Smooth muscle cell of the brain vasculature (primary cell): ENCODE results near the gene PODXL.

Source experiments
- DNase-seq: peaks from one replicate; pipeline ENCODE4 v3.0.0-alpha.2; 2012; ENCODE audit warnings: low read depth, low spot score

PODXL gene

DNA sequence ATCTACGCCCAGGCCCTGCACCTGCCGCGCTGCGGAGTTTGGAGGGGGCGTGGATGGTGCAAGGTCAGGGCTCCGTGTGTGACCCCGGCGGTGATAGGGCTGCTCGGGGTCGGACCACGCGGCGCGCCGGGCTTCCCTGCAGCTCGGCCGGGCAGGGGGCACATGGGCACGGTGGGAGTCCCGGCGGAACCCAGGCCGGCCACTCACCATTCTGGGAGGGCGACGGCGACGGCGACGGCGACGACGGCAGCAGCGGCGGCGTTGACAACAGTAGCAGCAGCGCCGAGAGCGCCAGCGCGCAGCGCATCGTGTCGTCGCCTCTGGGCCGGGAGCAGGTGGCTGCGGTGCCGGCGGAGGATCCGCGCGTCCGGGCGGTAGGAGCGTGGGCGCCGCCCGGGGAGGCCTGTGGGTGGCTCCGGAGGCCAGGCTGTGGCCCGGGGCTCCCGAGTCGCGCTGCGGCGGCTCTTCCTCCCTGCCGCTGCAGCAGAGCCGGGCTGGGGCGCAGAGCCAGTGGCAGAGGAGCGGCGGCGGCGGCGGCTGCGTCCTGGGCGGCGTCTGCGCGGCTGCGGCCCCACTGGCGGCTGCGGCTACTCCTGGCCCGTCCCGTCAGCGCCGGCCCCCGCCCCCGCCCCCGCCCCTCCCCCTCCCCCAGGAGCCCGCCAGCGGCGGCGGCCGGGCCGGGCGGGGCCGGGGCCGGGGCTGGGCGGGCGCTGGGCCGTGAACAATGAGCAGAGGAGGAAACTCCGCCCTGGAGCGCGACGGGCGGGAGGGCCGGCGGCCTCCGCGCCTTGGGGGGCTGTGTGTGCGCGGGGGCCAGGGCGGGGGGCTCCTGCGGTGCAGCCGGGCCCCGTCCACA is at the start of gene PODXL:
PODXL (minus strand) TSS at position 576 of the 856 bp plus-strand sequence; CDS start at position 307, 269 bp downstream.
- DNase-seq: no peak

DNA sequence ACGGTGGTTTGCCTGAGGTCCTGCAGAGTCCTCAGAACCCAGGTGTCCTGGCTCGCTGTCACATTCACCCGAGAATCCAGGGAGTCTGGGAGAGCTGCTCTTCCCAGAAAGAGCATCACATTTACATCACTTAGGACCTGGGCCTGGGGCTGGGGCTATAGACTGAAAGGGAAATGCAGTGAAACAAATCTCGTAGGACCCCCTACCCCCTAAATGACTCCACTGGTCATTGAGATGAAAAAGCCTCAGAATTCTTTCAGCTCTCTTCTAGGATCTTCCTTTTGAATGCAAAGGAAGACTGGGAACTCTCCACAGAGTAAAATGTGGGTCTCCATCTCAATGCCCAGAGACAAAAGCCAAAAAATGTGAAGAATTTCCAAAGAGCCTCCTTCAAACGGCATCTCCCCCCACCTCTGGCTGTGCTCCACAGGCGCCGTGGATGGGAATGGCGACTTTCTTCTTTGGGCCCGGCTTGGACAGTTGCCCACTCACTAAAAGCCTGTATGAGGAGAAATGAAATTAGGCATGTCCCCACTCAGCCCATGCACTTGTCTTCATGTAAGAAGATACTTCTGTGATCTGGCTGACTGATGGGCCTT is 49.0 kb upstream of the PODXL start:
- no peak for DNase-seq

DNA sequence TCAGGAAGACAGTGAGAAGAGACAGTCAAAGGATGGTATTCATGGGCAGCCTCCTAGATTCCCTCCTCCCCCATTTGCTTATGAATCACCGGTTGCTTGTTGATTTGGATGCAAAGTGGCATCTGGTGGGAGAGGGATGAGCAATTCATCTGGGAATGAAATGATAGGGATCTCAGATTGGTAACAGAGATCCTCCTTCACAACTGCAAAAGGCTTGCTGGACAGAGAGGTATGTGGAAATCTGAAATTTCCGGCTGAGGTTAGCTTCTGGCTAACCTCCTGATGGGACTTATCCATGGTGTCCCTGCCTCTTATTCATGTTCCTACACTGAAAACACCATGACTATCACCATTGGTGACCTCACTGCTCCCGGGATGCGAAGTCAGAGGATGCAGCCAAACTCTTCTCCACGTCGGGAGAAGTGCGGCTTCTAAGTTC is 48.4 kb upstream of the PODXL start:
- DNase-seq: no peak

DNA sequence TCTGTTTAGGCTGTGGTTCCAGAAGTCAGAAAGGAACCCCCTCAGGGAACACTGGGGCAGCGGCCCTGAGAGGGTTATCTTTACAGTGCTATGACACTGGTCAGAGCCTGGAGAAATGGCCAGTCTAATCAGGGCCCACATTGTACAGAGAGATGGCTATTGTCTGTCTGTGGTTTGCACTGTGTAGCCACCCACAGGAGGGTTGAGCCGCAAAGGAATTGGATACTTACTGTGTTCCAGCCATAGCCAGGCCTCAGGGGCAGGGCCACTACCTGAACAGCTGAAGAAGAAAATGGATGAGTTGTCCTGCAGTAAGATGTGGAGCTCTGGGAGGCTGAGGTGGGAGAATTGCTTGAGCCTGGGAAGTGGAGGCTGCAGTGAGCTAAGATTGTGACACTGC is 47.5 kb upstream of the PODXL start:
- no peak for DNase-seq

GRCh38 chr7:131602994-131603372 is 46.6 kb upstream of the PODXL start:
- DNase-seq: no peak

DNA sequence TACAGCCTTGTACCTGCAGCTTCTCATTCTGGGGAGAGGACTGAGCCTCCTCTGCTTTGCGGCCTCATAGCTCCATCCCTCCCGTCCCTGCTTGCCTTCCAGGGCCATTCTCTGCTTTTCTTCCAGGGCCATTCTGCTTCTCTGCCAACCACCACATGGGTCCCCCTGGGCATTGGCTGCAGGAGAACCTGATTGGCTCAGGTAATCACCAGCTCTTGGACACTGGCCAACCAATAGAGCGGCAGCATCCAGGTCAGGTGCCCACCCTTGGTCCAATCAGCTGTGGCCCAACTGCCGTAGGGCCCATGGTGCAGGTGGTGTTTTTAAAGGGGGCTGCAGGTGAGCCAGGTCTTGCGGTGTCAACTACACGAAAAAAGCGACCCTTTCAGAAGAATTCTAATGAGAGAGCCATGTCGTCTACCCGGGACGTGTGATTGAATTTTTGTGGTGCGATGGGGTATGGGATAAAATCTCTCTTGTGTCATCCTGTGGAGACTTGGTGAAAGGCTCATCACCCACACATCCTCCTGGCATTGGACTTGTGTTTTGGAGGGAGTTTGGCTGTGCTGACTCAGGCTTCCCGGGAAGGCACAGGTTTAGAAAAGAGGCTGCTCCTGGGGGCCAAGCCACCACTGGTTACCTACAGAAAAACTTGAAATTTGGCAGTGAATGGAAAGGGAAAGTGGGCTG is 46.0 kb upstream of the PODXL start:
- no peak for DNase-seq

GRCh38 chr7:131600085-131600881 is 43.9 kb upstream of the PODXL start:
- no peak for DNase-seq

- no peak for DNase-seq
Measured at GRCh38 chr7:131596785-131597184, 40.4 kb upstream of the PODXL start.

DNA sequence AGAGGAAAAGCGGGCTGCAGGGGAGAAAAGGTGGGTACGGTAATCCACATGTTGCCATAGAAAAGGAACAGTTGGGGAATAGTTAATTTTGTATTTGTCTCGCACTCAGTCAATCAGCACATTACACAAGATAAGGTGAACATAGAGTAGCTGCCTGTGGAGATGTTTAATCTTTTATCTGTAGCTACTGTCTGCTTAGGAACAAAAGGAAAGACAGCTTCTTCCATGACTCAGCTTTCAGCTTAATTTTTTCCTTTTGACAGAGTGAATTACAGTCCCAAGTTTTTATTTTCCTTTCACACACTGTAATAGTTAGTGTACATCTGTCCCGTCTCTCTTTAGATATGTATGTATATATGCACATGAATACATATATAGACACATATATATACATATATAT is 39.3 kb upstream of the PODXL start:
- no peak for DNase-seq

DNA sequence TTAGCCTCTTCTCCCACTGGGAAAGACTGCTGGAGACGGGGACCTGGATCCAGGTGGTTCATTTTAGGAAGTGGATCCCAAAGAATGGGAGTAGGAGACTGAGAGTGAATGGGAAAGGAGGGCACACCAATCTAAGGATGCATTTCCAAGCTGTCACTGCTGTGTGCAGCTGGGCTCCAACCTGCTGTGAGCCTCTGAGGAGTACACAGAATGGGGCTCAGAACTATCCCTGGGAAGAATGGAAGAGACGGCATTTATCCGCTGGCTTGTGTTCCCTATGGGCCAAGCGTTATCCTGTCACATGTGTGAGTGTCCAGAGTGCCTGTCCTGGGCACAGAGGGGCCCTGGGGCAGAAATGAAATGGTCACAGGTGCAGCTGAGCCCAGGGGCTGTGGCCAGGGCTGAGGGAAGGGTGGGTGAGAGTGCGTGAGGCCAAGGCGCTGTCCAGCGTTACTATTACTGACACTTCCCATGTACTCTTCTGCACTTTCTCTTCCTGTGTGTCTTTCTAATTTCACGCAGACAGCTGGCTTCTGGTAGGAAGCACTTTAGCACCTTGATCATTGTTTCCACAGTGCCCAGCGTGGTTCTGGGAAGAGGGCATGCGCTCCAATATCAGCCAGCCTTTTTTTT is 35.4 kb upstream of the PODXL start:
- no peak for DNase-seq

DNA sequence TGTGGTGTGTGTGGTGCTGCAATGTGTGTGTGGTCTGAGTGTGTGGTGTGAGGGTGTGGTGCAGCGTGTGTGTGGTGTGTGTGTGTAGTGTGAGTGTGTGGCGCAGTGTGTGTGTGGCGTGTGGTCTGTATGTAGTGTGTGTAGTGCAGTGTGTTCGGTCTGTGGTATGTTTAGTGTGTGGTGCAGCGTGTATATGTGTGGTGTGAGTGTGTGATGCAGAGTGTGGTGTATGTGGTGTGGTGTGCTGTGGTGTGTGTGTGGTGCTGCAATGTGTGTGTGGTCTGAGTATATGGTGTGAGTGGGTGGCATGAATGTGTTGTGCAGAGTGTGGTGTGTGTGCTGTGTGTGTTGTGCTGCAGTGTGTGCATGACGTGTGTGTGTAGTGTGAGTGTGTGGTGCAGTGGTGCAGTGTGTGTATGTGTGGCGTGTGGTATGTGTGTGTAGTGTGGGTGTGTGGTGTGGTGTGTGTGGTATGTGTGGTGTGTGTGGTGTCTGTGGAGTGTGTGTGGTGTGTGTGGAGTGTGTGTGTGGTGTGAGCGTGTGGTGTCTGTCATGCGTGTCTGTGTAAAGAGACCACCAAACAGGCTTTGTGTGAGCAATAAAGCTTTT is 31.0 kb upstream of the PODXL start:
- no peak for DNase-seq

- DNase-seq: no peak
Measured at GRCh38 chr7:131586759-131587158, 30.3 kb upstream of the PODXL start.

DNA sequence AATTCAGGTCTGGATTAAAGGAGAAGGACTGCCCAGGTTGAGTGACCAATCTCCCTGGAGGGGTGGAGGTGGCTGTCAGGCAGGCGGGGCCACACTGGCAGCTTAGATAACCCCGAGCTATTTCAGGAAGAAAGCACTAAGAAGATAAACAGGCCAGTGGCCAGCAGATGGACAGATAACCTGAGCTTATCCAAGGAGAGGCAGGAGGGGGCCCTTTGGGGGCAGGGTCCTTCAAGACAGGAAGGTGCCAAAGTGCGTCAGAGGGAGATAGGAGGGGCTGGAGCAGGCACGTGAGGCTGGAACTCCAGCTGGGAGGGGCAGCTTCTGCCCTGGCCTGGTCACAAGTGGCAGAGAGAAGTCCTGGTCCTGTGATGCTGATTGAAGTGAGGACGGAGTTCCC is 29.8 kb upstream of the PODXL start:
- DNase-seq: no peak

DNA sequence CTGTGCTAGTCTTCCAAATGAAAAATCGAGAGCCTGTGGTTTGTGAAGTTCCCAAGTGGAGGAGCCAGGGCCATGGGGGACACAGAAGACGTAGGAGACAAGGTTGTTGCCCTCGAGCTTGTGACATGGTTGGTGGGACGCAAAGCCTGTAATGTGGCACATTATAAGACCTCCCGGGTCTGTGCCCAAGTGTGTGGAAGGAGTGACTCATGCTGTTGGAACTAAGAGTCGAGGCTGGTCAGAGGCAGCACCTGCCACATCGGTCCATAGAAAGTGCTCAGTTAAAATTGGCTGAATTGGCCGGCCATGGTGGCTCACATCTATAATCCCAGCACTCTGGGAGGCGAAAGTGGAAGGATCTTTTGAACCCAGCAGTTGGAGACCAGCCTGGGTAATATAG is 27.0 kb upstream of the PODXL start:
- no peak for DNase-seq

- no peak for DNase-seq
Measured at GRCh38 chr7:131581241-131582051, 25.0 kb upstream of the PODXL start.

- DNase-seq: no peak
Measured at GRCh38 chr7:131578602-131579001, 22.2 kb upstream of the PODXL start.

GRCh38 chr7:131574741-131575140 is 18.3 kb upstream of the PODXL start:
- peak; percentile 40 for DNase-seq

DNA sequence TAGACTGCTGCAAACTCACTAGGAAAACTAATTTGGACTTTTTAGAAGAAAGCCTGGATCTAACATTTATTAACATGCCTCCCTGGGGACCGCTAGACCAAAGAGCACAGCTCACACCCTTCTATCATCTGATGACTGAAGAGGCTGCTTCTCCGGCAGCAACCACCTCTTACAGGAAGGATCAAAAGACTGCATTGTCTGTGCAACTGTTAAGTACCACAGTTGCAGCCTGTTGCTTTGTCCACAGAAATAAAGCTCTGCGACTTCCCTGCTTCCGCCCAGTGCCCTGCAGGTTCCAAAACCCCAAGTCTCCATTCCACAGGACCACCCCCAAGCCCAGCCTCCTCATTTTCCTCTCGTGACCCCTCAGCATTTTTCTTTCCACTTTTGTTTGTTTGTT is 14.0 kb upstream of the PODXL start:
- no peak for DNase-seq

DNA sequence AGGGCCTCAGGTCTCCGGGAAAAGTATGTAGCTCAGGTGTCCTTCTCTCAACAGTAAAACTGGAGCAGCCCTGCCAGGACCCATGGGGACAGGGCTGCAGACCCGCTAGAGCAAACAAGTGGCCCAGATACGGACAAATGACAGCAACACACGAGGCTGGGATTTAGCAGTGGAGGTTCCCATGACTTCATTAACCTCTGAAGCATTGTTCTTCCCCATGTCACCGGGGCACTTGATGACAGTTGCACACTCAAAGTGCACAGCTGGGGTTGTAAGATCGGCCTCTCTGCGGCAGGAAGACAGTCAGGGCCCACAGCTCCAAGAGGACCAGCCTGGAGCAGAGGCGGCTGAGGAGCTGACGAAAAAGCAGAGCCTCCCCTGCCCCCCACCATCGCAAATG is 12.5 kb upstream of the PODXL start:
- DNase-seq: no peak

DNA sequence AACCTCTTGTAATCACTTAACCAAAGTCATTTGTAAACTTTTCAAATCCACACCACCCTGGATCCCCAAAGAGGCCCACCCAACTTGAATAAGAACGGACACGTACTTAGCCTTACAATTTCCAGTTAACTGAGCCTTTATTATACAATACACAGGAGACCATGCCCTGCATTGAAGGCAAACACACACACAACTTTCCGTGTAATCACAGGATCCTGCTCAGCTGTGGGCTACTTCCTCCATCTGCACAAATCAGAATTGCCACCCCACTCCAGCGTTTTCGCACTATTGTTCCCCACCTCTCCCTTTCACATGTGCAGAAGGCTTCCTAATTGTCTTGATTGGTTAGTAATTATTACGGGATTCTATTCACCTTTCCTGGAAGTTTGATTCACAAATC is 12.1 kb upstream of the PODXL start:
- DNase-seq: no peak
